Measurements from ENCODE around the gene ADAM20.
"Not testable (repeated sequence)": the region's sequence is repeated elsewhere in the genome, so short reads cannot be mapped to it uniquely, and the experiment has no call there.

ADAM20 gene

DNA sequence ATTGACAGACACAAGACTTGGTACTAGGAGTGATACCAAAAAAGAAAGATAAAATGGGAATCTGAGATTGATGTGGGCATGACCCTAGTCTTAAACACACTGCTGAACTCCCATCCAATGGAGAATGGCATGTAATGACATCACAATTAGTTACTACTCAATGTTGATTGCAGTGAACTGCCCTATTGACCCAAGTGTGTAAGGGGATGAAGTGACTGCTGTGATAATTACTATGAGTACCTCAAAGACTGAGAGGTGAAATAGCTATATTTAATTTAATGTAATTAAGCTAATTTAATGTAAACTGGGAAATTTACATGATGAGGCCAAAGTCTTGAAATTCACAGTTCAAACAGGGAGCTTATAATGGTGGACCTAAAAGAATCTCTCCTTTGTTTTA is at the start of gene ADAM20:
Gene ADAM20 (minus strand): TSS at position 101 of the 400 bp plus-strand sequence. CDS start 10,247 bp downstream, outside the sequence.
- no peak for DNase-seq

DNA sequence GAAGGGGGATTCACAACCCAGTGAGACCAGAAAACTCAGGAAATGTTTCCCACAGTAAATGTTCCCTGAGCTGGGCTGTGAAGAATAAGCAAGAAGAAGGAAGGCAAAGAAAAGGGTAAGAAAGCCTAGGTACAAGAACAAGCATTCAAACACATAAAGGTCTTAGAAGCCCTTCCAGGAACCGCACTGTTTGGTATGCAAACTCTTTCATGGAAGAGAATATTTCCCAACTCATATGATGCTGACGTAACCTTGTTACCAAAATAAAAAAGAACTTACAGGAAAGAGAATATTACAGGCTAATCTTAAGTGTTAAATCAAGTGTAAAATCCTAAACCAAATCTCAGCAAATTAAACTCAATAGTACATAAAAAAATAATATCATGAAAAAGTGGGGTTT is 42.1 kb upstream of the ADAM20 start:
- DNase-seq = no peak

DNA sequence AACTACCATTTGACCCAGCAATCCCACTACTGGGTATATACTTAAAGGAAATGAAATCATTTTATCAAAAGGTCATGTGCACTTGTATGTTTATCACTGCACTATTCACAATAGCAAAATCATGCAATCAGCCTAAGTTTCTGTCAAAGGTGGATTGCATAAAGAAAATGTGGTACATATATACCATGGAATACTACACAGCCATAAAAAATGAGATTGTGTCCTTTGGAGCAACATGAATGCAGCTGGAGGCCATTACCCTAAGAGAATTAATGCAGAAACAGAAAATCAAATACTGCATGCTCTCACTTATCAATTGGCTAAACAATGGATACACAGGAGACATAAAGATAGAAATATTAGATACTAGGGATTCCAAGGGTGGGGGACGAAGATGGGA is 38.2 kb upstream of the ADAM20 start:
- no peak for DNase-seq

DNA sequence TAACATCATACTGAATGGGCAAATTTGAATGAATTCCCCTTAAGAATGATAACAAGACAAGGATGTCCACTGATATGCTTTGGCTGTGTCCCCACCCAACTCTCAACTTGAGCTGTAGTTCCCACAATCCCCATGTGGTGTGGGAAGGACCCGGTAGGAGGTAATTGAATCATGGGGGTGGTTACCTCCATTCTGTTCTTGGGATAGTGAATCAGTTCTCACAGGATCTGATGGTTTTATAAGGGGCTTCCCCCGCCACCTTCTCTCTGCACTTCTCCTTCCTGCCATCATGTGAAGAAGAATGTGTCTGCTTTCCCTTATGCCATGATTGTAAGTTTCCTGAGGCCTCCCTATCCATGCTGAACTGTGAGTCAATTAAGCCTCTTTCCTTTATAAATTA is 36.3 kb upstream of the ADAM20 start:
- no peak for DNase-seq

DNA sequence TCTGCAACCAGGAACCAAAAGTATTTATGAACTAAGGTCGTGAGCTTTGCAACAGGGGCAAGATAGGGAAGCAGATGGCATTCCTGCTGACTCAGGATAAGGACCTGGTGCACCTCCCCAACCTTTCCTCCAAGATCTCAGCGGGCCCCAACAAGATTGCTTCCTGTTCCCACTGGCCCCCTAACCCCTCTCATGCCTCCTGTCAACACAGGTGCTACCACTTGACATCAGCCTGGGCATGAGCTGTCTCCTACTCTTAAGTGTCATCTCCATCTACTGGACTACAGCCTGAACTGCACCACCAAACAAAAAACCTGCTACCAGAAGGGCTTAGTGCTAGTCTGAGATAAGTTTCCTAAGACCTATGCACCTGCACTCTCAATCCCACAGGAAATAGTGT is 33.0 kb upstream of the ADAM20 start:
- no peak for DNase-seq

DNA sequence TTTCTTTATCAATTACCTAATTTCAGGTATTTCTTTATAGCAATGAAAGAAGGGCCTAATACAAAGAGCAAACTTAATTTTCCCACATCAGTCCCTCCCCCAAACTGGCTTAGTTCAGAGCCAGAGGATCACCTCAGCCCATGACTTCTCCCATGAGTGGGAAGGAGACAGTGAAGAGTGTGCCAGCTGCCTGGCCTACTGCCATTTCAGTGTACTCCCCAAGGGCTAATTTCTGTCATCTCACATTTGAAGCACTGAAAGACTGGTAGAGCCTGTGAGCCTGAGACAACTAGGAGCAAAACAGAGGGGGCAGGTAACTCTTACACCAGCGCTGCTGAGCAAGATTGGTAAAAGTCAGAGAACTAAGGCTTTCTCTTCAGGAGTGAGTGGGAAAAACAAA is 29.1 kb upstream of the ADAM20 start:
- no peak for DNase-seq

DNA sequence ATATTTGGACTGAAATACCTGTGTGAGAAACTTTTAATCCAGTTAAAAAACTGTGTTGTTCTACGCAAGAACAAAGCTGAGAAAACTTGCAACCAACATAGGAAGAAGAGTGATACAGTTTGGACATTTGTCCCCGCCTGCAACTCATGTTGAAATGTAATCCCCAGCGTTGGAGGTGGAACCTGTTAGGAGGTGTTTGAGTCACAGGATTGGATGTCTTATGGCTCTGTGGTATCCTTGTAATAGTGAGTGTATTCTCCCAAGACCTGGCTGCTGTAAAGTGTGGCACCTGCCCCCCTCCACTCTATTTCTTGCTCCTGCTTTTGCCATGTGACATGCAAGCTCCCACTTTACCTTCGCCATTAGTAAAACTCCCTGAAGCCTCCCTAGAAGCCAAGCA is 28.6 kb upstream of the ADAM20 start:
- no peak for DNase-seq

DNA sequence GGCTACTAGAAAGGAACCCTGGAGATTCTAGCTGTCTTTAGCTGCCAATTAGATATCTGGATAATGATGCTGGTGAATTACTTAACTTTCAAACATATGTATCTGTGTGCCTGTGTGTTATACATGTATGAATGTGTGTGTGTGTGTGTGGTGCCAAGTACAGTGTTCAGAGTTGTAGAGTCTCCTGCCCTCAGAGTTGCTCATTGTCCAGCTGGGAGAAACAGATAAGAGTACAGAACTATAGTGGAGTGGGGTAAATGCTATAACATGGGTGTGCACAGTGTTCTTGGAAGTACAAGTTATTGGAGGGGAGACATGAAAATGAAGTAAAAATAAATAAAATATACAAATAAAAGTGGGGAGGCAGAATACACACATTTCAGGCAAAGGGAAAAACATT is 23.6 kb upstream of the ADAM20 start:
- DNase-seq = no peak

DNA sequence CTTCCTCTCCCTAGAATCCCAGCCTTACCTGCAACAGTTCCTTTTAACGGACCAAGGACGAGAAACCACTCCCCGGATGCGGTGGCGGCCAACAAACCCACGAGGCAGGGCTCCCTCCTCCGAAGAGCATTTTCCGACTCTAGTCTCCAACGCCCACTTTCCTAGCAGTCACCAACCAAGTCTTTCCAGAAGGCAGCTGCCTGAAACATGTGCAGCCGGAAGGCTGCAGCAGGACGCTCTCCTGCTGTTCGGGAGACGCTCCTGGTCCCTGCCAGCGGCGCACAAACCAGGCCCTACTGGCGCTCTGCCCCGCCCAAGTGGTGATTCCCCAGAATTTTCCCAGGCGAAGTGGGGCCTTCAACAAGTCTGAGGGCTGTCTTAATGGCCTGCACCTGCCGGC is 21.1 kb upstream of the ADAM20 start:
- no peak for DNase-seq

DNA sequence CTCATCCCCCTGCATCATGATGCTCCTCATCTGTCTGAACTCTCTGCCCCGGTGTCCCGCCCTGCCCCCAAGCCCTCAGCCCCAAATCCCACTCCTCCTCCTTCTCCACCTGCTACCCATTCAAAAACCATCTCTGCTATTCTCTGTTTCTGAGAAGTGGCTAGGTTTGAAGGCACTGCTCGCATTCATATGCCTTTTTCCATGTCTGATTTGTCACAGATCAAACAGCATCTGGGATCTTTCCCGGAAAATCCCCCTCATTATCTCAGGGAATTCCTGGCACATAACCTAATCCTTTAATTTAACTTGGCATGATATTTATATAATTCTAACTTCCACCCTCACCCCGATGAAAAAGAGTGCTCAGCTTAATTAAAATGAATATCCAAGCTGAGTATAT is 3.3 kb upstream of the ADAM20 start:
- DNase-seq = no peak

DNA sequence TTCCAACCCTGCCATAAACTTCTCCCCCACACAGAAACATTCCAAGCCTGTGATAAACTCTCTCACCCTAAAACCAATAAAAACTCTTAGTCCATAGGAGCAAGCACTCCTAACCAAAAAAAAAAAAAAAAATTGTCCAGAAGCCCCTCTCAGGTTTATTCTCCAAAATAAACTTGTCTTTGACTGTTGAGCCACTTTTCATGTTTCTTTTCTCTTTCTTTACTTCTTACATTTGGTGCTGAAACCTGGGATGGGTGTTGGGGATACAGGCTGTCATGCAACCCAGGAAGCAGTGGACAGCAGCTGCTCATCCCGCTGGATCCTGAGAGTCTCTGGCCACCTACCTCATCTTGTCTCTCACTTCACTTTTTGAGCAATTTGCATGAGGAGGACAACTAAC is 2.0 kb upstream of the ADAM20 start:
- DNase-seq = no peak

DNA sequence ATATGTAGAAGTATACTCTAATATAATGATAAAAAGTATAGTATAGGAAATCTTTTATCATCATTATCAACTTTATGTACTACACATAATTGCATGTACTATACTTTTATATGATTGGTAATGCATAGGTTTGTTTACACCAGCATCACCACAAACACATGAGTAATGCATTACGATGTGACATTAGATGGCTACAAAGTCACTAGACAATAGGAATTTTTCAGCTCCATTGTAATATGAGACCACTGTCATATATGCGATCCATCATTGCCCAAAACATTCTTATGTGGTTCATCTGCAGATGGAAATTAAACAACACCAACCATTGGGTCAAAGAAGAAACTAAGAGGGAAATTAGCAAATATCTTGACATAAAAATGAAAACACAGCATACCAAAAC is 4.4 kb downstream of the ADAM20 start:
- DNase-seq = no peak

DNA sequence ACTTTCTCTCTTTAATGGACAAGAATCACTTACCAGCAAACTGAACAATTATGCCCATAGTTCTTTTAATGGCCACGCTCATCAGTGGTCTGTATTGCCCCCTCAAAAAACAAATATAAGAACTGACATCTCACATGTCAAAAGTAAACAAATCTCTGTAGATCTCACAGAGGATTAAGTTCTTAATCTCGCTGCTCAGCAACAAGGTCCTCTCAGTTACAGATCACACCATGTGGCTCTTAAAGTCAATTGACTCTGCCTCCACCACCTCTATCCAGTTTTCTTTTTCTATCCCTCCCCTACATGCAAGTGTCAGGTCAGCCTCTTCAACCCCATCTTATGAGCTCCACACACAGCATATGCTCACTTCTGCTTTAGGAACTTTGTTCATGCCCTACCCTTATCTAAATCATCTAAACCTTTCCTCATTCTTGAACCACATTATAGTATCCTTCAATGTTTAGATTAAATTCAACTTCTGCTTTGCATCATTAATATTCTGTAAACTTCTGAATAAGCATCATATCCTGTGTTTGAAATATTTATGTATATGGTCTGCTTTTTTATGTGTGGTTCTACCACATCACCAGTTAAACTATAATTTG is 7.2 kb downstream of the ADAM20 start:
- DNase-seq = no peak

DNA sequence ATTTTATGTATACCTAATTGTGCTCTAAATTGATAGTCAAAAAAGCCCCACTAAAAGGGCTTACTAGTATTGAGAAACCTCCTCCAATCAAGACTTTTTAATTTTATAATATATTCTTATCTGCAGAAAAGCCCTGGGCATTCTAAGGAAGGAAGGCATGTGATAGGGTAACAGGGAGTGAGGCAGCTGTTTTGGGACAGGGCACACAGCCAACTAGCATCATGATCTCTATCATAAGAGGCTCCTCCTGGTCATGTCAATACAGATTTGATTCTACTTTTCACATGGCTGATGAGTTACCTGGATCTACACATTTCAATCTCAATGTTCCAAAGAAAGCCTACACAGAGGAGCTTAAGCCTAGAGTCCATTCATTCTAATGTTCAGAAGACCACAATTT is 9.1 kb downstream of the ADAM20 start:
- no peak for DNase-seq

DNA sequence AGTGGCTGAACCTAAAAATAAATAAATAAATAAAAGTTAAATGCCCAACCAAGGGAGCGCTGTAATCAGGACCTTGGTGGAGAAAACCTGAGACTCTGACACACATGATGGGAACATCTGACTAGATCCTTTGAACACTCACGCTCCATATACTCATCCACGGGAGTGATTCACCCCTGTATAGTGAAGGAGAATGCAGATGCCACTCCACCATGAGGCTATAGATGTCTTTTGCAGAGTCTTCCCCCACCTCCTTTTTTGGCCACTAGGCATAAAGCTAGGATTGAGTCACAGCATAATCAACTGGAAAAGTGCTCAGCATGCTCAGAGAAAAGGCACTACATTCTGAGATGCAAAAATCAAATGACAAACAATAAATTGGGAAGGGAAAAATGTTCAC is 19.0 kb downstream of the ADAM20 start:
- DNase-seq = no peak

DNA sequence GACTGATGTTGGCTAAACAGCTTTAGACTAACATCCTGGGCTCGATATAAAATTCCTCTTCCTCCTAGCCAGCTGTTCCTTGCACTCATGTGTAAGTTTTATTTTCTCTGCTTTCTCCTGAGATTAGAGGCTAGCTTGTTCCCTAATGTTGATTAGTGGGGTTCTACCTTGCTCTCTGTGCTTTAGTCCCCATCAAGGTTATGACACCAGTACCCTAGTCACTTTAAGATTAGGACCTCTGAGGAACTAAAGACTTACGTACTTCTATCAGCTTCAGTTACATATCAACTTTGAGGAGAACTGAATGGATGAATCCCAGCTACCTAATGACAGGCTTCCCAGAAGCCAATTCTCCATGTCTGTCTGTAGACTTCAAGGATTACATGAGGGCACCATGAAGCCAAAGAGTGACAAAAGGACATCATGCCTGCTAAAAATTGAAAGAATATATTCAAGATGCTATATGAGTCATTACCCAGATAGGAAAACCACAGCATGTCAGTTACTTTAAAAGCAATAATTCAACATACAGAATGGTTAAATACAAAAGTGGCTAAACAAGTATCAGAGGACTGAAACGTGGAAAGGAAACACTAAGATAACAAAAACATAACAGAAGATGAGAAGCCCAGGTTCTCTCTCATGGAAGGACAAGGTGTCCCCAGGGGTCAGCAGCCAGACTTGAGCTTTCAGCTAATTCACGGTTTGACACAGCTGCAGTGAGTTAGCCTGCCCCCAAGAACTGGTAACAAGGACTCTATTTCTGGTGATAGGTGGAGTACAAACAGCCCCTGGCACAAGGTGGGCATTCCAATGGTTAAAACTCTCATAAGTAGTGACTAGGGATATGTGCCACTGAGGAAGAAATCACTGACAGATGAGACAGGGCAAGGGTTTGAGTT is 20.4 kb downstream of the ADAM20 start:
- DNase-seq = no peak

DNA sequence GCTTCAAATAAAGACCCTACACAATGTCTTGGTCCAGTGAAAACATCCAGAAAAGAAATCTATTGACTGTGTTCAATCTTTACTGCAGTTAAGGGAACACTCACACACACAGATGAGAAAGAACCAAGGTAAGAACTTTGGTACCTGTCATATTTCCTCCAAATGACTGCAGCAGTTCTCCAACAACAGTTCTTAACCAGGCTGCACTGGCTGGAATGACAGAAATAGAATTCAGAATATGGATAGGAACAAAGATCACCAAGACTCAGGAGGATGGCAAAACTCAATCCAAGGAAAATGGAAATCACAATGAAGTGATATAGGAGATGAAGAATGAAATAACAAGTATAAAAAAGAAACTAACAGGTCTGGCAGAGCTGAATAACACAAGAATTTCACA is 36.6 kb downstream of the ADAM20 start:
- no peak for DNase-seq

DNA sequence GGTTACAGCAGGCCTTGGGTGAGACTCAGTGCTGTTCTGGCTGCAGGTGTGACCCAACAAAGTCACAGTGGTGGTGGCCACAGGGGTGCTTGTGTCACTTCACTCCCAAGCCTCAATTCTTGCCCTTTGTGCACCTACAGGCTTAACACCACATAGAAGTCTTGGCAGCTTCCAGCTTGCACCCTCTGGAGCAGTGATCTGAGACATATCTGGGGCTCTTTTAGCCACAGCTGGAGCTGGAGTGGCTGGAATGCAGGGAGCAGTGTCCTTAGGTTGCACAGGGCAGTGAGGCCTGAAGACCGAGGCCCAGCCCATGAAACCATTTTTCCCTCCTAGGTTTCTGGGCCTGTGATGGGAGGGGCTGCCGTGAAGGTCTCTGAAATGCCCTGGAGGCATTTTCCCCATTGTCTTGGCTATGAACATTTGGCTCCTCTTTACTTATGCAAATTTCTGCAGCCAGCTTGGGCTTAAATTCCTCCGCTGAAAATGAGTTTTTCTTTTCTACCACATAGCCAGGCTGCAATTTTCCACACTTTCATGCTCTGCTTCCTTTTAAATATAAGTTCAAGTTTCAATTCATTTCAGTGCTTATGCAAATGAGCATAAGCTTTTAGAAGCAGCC is 45.1 kb downstream of the ADAM20 start:
- DNase-seq = no peak

DNA sequence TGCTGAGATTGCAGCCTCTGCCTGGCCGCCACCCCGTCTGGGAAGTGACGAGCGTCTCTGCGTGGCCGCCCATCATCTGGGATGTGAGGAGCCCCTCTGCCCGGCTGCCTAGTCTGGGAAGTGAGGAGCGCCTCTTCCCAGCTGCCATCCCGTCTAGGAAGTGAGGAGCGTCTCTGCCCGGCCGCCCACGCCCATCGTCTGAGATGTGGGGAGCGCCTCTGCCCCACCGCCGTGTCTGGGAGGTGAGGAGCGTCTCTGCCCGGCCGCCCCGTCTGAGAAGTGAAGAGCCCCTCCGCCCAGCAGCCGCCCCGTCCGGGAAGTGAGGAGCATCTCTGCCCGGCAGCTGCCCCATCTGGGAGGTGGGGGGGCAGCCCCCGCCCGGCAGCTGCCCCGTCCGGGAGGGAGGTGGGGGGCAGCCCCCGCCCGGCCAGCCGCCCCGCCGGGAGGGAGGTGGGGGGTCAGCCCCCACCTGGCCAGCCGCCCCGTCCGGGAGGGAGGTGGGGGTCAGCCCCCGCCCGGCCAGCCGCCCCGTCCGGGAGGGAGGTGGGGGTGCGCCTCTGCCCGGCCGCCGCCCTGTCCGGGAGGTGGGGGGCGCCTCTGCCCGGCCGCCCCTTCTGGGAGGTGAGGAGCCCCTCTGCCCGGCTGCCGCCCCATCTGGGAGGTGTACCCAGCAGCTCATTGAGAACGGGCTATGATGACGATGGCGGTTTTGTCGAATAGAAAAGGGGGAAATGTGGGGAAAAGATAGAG is 57.3 kb downstream of the ADAM20 start:
- DNase-seq = not testable (repeated sequence)

DNA sequence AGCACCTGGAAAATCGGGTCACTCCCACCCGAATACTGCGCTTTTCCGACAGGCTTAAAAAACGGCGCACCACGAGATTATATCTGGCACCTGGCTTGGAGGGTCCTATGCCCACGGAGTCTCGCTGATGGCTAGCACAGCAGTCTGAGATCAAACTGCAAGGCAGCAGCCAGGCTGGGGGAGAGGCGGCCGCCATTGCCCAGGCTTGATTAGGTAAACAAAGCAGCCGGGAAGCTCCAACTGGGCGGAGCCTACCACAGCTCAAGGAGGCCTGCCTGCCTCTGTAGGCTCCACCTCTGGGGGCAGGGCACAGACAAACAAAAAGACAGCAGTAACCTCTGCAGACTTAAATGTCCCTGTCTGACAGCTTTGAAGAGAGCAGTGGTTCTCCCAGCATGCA is 59.3 kb downstream of the ADAM20 start:
- DNase-seq = not testable (repeated sequence)

DNA sequence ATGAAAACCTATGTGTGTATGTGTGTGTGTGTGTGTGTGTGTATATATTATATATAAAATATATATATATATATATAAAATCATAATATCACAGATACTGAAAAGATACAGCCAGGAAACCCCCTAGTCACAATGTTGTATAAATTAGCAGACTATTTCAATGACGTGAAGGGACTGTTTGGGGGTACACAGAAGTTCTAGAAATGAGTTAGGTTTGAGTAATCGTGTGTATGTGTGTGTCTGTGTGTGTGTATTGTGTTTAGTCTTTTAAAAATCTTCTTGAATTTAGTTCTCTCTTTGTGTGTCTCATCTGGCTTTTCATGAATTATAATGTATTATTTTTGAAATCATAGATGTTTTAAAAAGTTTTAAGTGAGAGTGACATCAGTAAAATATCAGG is 61.0 kb downstream of the ADAM20 start:
- DNase-seq = no peak
